Measurements from ENCODE around the gene C2orf78.
"Not testable (repeated sequence)": the region's sequence is repeated elsewhere in the genome, so short reads cannot be mapped to it uniquely, and the experiment has no call there.

DNA sequence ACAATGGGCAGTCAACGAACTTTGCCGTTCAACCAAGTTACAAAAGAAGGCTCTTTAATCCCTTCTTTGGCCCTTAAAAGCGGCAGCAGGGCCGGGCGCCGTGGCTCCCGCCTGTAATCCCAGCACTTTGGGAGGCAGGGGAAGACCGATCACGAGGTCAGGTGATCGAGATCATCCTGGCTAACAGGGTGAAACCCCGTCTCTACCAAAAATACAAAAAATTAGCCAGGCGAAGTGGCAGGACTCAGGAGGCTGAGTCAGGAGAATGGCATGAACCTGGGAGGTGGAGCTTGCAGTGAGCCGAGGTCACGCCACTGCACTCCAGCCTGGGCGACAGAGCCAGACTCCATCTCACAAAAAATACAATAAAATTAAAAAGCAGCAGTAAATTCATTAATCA is 581 bp upstream of the C2orf78 start:
- TF ChIP-seq, protein P1, sequence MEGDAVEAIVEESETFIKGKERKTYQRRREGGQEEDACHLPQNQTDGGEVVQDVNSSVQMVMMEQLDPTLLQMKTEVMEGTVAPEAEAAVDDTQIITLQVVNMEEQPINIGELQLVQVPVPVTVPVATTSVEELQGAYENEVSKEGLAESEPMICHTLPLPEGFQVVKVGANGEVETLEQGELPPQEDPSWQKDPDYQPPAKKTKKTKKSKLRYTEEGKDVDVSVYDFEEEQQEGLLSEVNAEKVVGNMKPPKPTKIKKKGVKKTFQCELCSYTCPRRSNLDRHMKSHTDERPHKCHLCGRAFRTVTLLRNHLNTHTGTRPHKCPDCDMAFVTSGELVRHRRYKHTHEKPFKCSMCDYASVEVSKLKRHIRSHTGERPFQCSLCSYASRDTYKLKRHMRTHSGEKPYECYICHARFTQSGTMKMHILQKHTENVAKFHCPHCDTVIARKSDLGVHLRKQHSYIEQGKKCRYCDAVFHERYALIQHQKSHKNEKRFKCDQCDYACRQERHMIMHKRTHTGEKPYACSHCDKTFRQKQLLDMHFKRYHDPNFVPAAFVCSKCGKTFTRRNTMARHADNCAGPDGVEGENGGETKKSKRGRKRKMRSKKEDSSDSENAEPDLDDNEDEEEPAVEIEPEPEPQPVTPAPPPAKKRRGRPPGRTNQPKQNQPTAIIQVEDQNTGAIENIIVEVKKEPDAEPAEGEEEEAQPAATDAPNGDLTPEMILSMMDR (IDR thresholded peaks at IDR 0.05; ENCODE audit: low read depth, low read length), result not testable (repeated sequence)
- TF ChIP-seq EZH2phosphoT487 (IDR thresholded peaks at IDR 0.05; ENCODE audit: low read depth), result not testable (repeated sequence)

Measured in OCI-LY3 (cell line).